ENCODE results near the gene ZSCAN9. TPM values are rescaled to one million over a fixed set of nuclear protein-coding genes. Genes with fewer than 3 reads are reported as not detected.

Gene ZSCAN9
- total RNA-seq, 1 donor from 2014 or later, result 23.4 TPM

- DNase-seq (ENCODE audit: low spot score), result no peak
Measured at GRCh38 chr6:28220257-28221133, 4.6 kb upstream of the ZSCAN9 start.

- no peak for DNase-seq (ENCODE audit: low spot score)
Measured at GRCh38 chr6:28224131-28225055, 682 bp upstream of the ZSCAN9 start.

GRCh38 chr6:28226460-28226859, 1.4 kb downstream of the ZSCAN9 start:
- DNase-seq (ENCODE audit: low spot score), result no peak

GRCh38 chr6:28232785-28233184, 7.7 kb downstream of the ZSCAN9 start:
- DNase-seq (ENCODE audit: low spot score), result no peak

GRCh38 chr6:28235912-28236452, 10.9 kb downstream of the ZSCAN9 start:
- no peak for DNase-seq (ENCODE audit: low spot score)

- DNase-seq (ENCODE audit: low spot score), result no peak
Measured at GRCh38 chr6:28239636-28240035, 14.6 kb downstream of the ZSCAN9 start.

- no peak for DNase-seq (ENCODE audit: low spot score)
Measured at GRCh38 chr6:28240471-28240870, 15.4 kb downstream of the ZSCAN9 start.

- no peak for DNase-seq (ENCODE audit: low spot score)
Measured at GRCh38 chr6:28243946-28244345, 18.9 kb downstream of the ZSCAN9 start.

- DNase-seq (ENCODE audit: low spot score), result no peak
Measured at GRCh38 chr6:28245206-28245941, 20.3 kb downstream of the ZSCAN9 start.

GRCh38 chr6:28248916-28249315, 23.8 kb downstream of the ZSCAN9 start:
- DNase-seq (ENCODE audit: low spot score), result no peak

- DNase-seq (ENCODE audit: low spot score), result no peak
Measured at GRCh38 chr6:28250747-28251146, 25.7 kb downstream of the ZSCAN9 start.

GRCh38 chr6:28251661-28252008, 26.6 kb downstream of the ZSCAN9 start:
- DNase-seq (ENCODE audit: low spot score), result no peak

GRCh38 chr6:28252009-28252975, 27.2 kb downstream of the ZSCAN9 start, which contains the start of gene ZKSCAN4:
TSS of gene ZKSCAN4 (minus strand) at chr6:28252269. CDS start at chr6:28251980, 289 bp downstream.
- DNase-seq (ENCODE audit: low spot score), result peak; percentile 92

- DNase-seq (ENCODE audit: low spot score), result no peak
Measured at GRCh38 chr6:28254121-28254519, 29.0 kb downstream of the ZSCAN9 start.

- no peak for DNase-seq (ENCODE audit: low spot score)
Measured at GRCh38 chr6:28257042-28257441, 32.0 kb downstream of the ZSCAN9 start.

GRCh38 chr6:28258877-28259777, 34.1 kb downstream of the ZSCAN9 start, which contains the start of gene NKAPL:
TSS of gene NKAPL (plus strand) at chr6:28259297. CDS start at chr6:28259372, 75 bp downstream.
- DNase-seq (ENCODE audit: low spot score), result peak; percentile 79

GRCh38 chr6:28263922-28264321, 38.8 kb downstream of the ZSCAN9 start:
- DNase-seq (ENCODE audit: low spot score), result peak; percentile 47

- DNase-seq (ENCODE audit: low spot score), result no peak
Measured at GRCh38 chr6:28264834-28265401, 39.8 kb downstream of the ZSCAN9 start.

GRCh38 chr6:28266563-28266961, 41.5 kb downstream of the ZSCAN9 start:
- no peak for DNase-seq (ENCODE audit: low spot score)
